ENCODE results near the gene BRD4. TPM values are rescaled to one million over a fixed set of nuclear protein-coding genes. Genes with fewer than 3 reads are reported as not detected.

Gene BRD4
- total and polyA plus RNA-seq, 2 of the 13 experiments (the other 11 are each of a cell fraction or from before 2014, with no cell fraction given), result 10.5 to 11.4 TPM

- TF ChIP-seq ZNF503 (CRISPR knock-in tag; IDR thresholded peaks at IDR 0.05), result no peak
- no peak for TF ChIP-seq JUND (CRISPR knock-in tag; IDR thresholded peaks at IDR 0.05)
- TF ChIP-seq ZNF138 (CRISPR knock-in tag; IDR thresholded peaks at IDR 0.05; ENCODE audit: low read depth), result no peak
- no peak for TF ChIP-seq ZNF263 (CRISPR knock-in tag; IDR thresholded peaks at IDR 0.05)
- TF ChIP-seq RFXAP (CRISPR knock-in tag; IDR thresholded peaks at IDR 0.05; ENCODE audit: borderline replicate concordance), result no peak
- no peak for TF ChIP-seq ZBTB33 (CRISPR knock-in tag; IDR thresholded peaks at IDR 0.05)
- TF ChIP-seq PBX3 (CRISPR knock-in tag; IDR thresholded peaks at IDR 0.05; ENCODE audit: borderline replicate concordance), result no peak
- no peak for TF ChIP-seq ZNF687 (CRISPR knock-in tag; IDR thresholded peaks at IDR 0.05)
- TF ChIP-seq ZNF513 (CRISPR knock-in tag; conservative IDR thresholded peaks at IDR 0.05), result no peak
- TF ChIP-seq THYN1 (CRISPR knock-in tag; IDR thresholded peaks at IDR 0.05; ENCODE audit: borderline replicate concordance, low read depth), result no peak
- no peak for TF ChIP-seq REPIN1 (CRISPR knock-in tag; IDR thresholded peaks at IDR 0.05; ENCODE audit: borderline replicate concordance, low read depth)
- TF ChIP-seq E2F2 (CRISPR knock-in tag; IDR thresholded peaks at IDR 0.05; ENCODE audit: borderline replicate concordance), result no peak
- TF ChIP-seq FOXP4 (CRISPR knock-in tag; IDR thresholded peaks at IDR 0.05), result no peak
- no peak for TF ChIP-seq SATB2 (CRISPR knock-in tag; IDR thresholded peaks at IDR 0.05)
Measured at GRCh38 chr19:15378534-15379082, 46.3 kb upstream of the BRD4 start (continued).
